NCI-H1105 (cell line): ENCODE results near the gene EIF2S2.

Experiments
- DNase-seq: peaks from one replicate; lab custom pipeline; 2025; lab: John Stamatoyannopoulos, UW

EIF2S2 gene

DNA sequence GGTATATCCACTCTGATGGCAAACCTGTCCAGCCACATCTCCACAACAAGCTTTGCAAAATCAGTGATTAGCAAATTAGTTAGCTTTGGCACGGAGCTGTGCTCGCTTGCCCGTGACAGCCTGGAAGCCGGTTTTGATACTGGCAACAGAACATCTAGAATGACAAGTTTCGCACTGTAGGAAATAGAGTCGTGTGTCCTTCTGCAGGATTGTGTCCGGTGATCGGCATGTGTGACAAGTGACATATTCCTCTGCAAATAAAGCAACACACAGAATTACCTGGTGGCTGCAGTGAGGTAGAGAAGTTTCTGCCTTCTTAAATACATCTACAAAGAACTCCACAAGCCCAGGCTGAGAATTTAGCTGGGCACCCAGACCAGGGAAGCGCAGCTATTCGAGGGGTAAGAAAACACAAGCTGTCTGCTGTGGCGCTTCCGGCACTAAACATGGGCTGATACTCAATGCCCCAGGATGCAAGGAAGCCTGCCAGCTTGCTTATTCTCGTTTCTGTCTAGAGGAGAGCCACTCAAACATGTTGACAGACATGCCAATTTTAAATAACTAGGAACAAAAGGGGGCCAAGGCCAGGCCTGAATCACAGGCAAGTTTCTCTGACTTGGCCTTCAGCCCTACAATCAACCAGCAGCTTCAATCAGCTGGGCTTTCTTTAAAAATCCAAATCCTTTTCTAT is 22.2 kb downstream of the EIF2S2 start:
- DNase-seq: peak; percentile 77

DNA sequence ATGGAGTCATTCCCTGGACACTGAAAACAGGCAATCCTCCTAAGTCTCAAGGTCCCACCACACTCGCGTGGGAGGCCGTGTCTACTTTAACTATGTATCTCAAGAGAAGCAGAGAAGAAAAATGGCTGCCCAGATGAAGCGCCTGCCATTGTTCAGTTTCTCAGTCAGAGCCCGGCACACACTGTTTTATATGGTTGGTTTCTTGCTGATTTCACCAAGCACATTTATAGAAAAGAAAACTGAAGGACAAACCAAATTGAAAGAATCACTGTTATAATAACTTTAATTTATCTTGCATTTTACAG is 22.9 kb downstream of the EIF2S2 start:
- no peak for DNase-seq

DNA sequence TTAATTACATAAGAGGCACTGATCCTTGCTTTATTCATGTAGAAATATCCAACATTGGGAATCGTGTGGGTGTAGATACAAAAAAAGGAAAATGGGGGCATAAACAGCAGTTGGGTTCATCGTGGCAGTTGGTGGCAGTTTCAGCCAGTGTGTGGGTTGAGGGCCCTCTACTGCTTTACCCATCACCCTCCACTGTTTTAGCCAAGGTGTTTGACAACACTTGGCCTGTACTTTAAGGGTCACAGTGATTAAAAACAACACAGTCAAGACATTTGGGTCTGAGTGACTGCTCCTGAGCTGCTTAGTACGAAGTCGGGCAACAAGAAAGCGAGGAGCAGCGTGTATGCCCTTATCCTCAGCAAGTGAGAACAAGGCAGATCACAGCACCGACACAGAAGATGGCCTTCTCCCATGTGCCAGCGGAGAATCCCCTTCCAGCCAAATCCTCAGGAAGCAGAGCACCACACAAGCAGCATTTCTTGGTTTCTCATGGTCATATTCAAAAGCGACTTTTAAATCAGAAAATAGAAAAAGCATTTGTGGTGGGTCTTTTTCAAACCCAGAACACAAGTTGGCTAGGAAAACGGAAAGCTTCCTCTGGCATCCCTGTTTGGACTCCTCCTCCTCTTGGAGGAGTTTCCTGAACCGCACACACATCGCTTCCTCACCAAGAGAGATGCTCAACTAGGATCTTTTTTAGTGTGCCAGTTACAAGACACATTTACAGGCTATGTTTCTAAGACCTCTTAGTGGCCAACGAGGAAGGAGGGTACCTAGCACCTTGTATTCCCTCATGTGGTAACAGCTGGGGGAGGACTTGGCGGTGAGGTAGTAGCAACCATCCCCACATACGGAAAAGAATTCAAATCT is 23.5 kb downstream of the EIF2S2 start:
- DNase-seq: no peak

DNA sequence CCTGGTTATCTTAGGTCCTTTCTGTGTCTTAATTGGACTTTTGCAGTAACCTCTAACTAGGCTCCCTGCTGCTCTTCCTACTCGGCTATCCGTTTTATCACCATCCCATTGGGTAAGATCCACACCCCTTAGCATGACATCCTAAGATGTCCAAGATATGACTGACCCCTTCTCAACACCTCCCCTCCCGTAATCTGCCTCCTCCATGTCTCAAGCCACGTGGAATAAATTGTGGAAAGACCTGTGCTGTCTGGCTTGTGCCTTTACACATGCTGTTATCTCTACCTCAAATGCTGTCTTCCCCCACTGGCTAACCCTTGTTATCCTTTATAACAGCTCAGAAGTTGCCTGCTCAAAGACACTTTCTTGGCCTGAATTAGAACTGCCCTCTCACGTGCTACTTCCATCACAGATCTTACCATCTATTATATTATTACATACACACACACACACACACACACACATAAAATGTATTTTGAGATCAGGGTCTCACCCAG is 26.5 kb downstream of the EIF2S2 start:
- DNase-seq: no peak

DNA sequence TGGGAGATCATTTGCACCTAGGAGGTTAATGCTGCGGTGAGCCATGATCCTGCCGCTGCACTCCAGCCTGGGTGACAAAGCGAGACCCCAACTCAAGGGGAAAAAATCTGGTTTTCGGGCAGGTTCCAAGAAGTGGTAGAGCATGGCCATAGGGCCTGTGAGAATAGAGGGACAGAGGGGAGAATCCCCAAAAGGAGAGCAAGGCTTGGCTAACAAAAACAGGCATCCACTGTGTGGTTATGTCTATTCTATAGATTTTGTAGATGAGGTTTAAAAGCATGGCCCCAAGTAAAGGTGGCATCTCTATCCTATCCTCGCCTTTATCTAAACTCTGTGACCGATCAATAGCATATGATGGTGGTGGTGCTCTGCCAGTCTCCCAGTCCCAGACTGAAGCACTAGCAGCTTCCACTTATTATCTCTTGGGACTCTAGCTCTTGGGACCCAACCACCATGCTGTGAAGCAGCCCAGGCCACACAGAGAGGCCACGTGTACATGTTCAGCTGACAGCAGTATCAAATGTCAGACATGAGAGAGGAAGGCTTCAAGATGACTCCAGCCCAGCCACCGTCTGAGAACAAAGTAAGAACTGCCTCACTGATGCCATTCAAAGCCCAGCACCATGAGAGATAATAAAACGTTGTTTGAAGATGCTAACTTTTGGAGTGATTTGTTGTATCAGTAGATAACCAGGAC is 27.7 kb downstream of the EIF2S2 start:
- DNase-seq: no peak

DNA sequence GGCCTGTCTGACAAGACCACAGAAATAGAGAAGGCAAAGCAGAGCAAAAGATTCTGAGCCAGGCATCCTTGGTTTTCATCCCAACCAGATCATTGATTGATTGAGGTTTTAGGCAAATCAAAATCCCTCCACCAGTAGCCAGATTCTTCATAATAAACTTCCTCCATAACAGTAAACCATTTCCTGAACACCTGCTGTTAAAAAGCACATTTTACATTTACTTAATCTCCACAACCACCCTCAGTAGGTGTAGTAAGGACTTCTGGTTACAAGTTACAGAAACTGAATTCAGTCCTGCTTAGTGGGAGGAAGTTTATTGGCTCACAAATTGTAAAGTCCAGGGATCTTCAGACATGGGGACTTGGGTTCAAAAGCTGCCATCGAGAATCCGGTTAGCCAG is 28.3 kb downstream of the EIF2S2 start:
- no peak for DNase-seq

DNA sequence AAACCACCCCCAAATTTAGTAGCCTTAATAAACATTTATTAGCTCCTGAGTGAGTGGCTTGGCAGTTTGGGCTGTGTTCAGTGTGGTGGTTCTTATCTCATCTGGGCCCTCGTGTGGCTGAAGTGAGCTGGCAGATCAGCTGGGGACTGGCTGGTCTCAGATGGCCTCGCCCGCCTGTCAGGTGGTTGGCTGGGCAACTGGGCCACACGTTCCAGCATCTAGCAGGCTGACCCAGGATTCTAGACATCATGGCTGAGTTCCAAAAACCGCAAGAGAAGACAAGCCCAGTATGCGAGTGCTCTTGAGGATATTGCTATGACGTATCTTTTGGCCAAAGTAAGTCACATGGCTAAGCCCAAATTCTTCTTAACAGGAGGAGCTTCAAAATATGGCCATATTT is 28.9 kb downstream of the EIF2S2 start:
- DNase-seq: peak; percentile 58

DNA sequence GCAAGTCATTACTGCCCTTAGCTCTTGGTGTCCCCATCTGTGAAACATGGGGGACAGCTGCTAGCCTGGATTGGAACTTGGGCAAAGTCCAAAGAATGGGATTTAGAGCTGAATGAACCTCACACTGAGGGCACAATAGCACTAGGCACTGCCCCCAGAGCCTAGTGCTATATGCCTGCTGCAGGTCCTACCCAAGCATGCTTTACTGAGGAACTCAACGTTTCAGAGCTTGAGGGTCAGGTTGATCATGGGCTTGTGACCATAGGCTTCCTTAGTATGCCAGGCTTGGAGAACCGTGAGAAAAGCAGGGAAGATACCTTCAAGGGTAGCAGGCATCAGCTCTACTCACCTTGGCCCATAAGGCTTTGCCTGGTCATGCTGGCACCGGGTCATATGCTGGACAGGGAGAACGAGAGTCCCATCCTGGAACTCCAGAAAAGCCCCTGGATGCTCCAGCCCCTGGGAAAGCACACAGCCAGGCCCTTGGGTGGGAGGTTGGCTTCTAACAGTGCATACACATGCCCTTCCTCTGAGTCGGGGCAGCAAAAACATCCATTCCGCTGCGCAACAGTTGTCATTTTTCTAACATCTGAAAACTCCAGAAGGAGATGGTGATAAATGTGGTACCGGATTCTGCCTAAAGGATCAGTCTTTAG is 29.7 kb downstream of the EIF2S2 start:
- no peak for DNase-seq

DNA sequence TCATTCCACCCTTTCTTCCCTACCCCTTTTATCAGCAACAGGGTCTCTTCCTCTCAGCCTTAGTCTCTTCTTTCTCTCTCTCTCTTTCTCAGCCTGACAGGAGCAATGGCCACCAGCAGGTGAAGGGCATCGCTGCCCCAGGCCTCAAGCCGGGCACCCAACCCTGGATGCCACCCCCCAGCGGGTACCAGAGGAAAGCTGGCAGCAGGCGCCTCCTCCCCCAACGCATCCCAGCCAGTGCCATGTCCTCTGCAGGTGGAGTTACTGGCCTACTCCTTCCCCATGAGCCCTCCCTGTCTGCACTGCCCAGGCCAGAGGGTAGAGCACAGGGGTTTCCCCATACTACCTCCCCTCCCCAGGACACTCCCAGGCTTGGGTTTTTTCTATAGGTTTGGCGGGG is 32.2 kb downstream of the EIF2S2 start:
- no peak for DNase-seq

DNA sequence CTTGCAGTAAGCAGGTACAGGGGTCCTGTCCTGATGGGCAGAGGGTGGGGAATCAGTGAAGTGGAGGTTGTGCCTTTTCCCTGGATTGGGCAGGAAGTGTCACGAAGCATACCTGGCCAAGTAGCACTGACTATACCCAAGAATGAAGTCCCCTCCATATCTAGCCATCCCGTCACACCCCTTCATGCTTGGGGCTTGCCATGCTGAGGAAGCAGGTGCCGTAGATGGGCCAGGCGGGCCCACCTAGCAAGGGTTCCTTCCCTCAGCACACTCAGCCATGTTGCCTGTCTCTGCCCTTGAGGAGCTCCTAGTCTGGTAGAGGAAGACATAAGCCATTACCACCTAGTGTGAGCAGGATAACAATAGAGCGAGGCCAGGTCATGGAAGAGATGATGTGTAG is 33.5 kb downstream of the EIF2S2 start:
- DNase-seq: no peak

DNA sequence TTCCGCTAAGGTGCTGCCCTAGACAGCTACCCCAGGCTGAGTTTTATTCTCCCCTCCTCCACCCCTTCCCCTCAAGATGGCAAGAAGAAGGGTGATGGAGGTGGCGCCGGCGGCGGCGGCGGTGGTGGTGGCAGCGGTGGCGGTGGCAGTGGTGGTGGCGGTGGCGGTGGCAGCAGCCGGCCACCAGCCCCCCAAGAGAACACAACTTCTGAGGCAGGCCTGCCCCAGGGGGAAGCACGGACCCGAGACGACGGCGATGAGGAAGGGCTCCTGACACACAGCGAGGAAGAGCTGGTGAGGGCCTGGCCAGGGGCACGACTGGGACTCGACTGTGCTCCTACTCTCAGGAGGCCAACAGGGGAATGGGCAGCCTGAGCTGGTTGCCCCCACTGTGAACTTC is 35.1 kb downstream of the EIF2S2 start:
- DNase-seq: no peak

DNA sequence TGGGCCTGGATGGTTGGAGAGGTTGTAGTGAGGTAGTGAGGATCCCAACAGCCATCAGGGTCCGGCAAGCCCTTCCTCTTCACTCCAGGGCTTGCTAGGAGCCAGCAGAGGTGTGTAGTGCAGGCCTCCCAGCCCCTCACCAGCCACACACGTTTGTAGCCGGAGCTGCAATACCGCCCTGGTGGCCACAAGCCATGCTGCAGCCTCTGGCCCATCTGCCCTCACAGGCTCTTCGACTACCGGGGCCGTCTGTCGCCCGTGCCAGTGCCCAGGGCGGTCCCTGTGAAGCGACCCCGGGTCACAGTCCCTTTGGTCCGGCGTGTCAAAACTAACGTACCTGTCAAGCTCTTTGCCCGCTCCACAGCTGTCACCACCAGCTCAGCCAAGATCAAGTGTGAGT is 36.4 kb downstream of the EIF2S2 start:
- no peak for DNase-seq

DNA sequence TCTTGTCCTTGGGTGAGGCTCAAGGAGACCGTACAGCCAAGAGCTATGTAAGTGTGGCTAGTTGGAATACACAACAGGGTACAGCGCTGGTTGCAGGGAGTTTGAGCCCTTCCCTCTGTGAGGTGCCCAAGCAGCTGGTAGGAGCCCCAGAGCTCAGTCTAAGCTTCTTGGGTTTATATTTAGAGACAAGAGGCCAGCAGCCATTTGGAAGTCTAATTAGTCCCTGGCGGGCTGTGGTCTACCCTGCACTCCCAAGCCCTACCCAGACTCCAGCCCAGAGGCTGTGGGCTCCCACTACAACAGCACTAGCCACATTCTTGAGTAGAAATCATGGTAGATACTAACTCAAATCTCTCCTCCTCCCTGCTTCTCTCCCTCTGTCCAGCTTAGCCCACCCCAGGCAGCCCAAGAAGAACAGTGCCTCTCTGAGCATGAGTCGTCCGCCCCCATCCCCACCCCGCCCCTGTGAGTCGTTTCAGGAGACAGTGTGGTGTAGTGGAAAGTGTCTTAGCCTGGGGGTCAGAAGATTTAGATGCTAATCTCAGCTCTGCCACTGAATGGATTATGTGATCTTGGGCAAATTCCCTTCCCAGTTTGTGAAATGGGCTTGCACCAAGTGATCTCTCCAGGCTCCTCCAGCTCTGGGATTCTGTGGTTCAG is 37.8 kb downstream of the EIF2S2 start:
- DNase-seq: no peak

DNA sequence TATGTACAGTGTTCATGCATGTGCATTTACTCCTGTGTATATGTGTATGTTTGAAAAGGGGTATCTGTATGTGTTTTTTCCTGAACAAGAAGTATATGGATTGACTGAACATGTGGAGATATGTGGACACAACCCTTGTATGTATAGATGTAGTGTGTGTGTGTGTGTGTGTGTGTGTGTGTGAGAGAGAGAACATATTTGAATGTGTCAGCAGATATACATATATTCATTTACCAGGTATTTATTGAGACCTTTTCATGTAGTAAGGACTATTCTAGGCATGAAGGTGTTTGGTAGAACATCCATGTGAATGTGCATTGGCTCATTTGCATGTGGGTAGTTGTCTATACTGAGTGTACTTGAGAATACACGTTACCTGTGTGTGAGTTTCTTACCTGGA is 39.3 kb downstream of the EIF2S2 start:
- no peak for DNase-seq

DNA sequence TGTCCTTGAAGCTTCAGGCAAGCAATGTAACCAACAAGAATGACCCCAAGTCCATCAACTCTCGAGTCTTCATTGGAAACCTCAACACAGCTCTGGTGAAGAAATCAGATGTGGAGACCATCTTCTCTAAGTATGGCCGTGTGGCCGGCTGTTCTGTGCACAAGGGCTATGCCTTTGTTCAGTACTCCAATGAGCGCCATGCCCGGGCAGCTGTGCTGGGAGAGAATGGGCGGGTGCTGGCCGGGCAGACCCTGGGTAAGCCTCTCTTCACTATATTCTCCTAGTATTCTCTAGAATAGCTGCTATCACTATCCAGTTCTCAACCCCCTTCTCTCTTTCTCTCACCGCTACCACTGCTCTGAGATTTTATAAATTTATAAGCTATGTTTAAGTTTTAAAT is 40.0 kb downstream of the EIF2S2 start:
- no peak for DNase-seq

DNA sequence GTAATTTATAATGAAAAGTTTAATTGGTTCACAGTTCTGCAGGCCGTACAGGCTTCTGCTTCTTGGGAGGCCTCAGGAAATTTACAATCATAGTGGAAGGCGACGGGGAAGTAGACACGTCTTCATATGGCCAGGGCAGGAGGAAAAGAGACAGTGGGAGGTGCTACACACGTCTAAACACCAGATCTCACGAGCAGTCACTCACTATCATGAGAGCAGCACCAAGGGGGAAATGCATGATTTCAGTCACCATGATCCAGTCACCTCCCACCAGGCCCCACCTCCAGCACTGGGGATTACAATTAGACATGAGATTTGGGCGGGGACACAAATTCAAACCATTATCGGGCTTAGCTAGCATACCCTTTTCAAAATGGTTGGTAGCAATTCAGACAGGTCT is 41.2 kb downstream of the EIF2S2 start:
- DNase-seq: no peak

DNA sequence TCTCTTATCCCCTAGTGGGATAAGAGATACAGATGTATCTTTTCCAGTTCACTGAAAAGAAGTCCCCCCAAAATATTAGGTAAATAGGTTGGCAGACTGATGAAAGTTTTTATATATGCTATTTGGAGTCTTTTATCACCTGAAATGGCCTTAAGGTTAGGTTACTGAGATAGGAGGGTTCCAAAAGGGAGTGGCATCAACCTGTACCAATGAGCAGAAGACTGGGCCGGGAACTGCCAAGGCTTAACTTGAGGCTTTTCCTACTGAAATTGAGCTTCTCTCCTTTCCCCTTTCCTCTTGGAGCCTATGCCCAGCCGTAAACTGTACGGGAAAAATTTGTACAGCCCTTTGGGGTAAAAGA is 42.0 kb downstream of the EIF2S2 start:
- no peak for DNase-seq

DNA sequence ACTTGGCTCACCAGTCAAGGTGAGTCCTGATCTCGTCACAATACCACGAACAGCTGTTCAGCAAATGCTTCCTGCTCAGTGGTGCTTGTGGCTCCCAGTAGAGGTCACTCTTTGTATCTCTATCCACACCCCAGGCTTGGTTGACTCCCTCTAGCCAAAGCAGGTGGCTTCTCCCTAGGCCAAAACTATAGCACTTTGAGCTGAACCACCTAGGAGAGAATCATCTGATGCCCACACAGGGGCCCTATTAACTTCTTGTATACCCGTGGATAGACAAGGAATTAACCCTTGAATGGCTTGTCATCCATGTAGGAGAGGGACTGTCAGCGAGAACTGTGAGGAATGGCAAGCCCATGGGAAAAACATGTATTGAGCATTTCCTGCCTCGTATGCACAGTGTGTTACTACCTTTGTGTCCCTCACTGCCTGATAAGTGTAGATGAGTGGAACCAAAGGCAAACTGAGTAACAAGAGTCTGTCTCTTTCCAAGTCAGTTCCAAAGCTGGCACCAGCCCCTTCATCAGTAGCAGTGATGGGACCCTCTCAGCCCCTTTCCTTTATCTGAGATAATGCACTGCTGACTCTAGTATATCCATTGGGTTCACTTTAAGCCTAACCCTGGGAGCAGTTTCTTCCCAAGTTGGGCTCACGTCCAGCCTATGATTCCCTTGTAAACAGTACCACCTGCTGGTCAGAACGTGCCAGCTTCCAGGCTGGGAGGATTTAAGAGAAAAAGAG is 42.5 kb downstream of the EIF2S2 start:
- DNase-seq: peak; percentile 73

DNA sequence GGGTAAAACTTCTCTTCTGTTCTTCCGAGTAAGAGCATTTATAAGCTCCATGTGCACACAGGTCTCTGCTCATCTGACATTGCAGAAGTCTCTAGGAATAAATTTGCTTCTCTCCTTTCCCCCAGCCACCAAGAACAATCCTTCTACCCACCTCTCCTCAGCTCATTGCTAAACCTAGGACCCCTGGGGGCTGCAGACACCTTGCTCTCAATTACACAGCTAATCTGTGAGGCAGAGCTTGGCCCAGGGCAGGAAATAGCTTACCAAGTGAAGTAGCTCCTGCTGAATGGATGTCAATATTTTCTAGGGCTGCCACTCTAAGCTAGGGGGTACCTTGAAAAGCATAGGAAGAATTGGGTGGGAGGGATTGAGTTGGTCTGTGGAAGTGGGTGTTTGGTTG is 44.0 kb downstream of the EIF2S2 start:
- no peak for DNase-seq

DNA sequence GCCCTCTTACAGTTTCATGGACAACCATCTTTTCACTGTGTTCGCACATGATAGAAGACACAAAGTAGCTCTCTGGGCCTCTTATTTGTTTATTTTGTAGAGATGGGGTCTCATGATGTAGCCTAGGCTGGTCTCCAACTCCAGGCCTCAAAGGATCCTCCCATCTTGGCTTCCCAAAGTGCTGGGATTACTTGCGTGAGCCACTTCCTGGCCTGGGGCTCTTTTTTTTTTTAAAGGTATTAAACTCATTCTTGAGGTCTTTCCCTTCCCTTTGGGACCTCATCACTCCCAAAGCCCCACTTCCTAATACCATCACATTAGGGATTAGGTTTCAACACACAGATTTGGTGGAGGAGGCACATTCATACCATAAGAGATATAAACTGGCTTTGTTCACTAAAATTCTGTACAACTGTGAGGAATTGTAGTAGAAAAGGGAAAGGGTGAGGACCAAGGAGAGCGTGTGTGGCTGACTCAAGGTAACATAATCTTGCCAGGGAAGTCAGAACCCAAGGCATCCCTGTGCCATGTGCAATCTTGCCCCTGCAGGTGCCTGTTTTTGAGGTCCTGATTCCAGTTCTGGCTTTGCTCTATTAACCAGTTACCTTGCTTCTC is 45.5 kb downstream of the EIF2S2 start:
- DNase-seq: no peak

DNA sequence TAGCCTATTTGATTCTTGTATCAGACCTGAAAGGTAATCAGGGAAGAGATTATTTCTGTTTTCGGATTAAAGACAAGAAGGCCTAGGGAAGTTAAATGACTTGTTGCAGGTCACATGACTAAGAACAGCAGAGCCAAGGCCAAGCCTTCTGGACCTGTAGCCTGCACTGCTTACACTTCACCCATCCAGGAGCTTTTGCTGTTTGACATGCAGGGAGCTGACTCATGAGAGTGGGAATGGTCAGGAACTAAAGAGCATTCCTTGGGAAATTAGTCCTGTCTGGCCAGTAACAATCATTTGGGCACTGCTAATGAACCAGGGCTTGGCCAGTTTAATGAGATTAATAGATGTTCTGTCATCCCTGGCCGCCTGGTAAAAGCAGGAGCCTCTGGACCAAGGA is 46.8 kb downstream of the EIF2S2 start:
- DNase-seq: no peak
